NCI-H187 treated with DMSO at 0.1 percent for 48 hours (cell line): ENCODE measurements around the gene KRT81.
"Not testable (repeated sequence)": the region's sequence is repeated elsewhere in the genome, so short reads cannot be mapped to it uniquely, and the experiment has no call there.

ENCODE experiments used
- DNase-seq: peaks from one replicate; lab custom pipeline; 2025; lab: John Stamatoyannopoulos, UW

The KRT81 gene

DNA sequence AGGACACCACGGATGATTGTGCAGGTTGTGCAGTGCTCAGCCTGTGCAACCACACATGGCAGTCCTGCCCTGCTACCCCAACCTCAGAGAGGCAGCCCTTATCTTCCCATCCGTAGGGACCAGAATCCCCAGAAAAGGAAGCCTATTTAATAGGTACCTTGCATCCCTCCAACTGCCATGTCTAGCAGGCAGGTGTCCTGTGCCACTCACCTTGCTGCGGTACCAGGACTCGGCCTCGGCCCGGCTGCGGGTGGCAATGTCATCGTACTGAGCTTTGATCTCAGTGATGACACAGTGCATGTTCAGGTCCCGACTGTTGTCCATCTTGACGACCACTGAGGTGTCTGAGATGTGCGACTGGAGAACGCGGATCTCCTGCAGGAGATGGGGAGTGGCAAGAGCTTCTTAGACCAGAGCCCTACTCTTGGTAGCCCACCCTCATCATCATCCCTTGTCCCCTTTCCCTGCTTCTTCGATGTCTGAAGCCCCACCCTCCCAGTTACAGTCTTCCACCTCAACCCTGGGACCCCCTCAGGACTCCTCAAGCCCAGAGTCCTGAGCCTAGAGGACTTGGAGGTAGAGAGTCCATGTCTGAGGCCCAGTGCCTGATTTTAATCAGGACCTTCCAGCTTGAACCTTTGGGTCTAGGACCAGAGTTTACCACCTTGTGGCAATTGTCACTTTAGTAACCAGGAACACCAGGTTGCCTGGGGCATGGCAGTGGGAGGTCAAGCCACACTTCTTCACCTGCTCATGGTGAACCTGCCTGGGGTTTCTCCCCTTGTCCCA lies 37.7 kb downstream of the KRT81 start:
- no peak for DNase-seq

DNA sequence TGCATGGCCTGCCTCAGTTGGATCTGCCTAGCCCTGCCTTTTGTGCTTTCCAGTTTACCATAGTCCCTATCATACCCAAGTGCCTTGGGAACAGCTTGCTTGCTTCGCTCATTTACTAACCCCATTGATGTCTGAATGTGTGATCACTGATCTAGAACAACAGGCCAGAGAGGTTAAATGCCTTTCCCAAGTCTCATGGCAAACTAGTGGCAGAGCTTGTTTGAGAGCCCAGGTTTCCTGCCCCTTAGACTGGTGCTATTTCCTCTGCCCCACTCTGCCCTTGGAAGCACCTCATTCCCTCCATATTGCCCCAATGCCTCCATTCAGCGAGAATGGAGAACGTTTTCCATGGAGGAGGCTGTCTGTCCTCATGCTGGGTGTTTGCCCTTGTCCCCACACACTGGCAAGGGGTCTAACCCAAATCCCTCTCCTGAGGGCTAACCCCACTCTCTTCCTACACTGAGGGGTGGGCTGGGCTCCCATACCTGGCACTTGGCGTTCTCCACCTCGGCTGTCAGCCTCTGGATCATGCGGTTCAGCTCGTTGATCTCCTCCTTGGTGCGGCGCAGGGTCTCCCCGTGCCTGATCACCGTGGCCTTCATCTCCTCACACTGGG lies 38.5 kb downstream of the KRT81 start:
- DNase-seq, result no peak

DNA sequence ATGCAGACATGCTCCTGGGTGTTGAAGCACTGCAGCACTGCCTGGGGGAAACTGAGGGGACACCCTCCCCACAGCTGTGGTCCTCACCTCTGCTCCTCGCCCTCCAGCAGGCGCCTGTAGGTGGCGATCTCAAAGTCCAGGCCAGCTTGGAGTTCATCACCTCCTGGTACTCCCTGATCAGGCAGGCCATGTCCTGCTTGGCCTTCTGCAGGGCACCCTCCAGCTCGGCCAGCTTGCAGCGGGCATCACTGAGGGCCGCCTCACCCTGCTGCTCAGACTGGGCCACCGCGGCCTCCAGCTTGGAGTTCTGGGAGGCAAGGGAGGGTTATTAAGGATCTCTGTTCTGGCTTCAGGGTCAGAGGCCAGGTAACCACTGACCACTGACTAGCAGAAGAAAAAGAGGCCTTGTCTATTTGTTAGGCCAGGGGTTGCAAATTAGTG lies 39.1 kb downstream of the KRT81 start:
- DNase-seq, result not testable (repeated sequence)

DNA sequence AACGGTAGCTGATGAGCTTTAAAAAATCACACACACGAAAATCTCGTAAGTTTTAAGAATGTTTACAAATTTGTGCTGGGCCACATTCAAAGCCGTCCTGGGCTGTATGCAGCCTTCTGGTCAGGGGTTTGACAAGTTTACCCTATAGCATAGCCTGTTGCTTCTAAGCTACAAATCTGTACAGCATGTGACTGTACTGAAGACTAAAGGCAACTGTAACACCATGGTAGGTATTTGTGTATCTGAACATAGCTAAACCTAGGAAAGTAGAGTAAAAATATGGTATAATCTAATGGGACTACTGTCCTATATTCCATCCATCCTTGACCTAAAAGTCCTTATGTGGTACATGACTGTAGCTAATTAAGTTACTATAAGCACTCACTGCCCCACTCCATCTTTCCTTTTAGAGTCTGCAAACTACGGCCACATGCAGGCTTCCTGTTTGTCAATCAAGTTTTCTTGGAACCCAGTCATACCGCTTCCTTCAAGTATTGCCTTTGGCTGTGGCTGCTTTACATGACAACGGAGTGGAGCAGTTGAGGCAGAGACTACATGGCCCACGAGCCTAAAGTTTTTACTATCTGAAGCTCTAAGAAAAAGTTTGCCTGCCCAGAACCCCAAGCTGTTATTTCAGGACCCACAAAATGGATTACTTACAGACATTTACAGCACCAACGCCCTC lies 39.8 kb downstream of the KRT81 start:
- no peak for DNase-seq

DNA sequence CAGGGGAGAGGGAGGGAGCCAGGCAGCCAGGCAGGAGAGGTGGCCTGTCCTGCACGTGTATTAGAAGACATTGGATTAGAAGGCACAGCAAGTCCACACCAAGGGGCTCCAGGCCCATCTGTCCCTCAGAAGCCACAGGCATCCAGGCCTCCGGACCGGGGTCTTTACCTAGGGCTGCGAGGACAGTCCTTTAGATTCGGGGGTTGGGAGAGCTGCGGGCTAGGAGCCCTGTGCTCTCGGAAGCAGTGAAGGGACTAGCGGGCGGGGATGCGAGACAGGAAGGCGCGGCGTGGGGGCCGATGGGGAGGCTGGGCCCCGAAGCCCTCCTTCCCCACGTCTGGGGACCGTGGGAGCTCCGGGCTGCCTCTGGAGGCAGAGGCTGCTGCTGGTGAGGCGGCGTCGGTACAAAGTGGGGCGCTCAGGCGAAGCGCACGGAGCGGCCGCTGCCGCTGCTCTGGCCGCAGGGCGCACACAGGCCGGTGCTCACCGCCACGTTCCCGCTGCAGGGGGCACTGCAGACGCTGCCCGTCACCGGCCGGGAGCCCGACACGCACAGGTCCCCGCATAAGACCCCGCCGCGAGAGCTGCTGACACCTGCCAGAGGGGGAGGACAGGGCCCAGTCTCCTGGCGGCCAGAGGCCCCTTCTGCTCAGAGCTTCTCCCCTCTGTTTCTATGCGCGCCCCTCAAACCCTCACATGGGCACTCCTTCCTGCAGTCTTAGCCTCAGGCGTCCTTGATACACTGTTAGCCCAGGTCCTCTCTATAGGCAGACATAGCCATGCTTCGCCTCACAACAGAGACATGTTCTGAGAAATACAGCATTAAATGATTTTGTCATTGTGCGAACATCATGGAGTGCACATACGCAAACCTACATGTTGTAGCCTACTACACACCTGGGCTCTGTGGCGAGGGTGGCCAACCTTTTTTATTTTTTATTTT lies 41.0 kb downstream of the KRT81 start:
- no peak for DNase-seq

GRCh38 chr12:52249511-52250047 lies 41.8 kb downstream of the KRT81 start:
- DNase-seq, result no peak

DNA sequence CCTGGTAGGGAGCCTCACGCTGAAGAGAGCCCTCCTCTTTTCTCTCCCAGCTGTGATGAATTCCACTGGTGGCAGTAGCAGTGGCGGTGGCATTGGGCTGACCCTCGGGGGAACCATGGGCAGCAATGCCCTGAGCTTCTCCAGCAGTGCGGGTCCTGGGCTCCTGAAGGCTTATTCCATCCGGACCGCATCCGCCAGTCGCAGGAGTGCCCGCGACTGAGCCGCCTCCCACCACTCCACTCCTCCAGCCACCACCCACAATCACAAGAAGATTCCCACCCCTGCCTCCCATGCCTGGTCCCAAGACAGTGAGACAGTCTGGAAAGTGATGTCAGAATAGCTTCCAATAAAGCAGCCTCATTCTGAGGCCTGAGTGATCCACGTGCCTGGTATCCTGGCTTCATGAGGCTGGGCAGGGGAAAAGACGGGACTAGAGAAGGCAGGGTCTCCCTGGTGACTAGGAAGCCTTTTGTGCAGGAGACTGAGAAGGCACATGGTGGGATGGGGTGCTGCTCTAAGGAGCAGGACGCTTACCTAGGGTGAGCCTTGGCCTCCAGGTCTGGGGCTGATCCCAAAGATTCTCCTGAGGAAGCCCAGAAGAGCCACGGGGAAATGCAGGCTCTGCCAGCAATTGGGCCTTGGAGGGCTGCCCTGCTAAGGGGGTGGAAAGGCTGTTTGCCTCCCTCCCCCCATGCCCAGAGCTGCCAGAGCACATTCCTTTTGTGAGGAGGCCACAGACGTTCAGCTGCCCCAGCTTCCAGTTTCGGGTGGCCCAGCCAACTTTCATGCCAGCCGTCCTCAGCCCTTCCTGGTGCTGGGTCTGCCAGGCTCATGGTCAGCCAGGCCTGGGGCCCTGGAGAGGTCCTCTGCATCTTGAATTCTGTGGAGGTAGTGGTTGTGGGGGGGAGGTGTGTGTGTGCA lies 42.5 kb downstream of the KRT81 start:
- DNase-seq, result no peak

DNA sequence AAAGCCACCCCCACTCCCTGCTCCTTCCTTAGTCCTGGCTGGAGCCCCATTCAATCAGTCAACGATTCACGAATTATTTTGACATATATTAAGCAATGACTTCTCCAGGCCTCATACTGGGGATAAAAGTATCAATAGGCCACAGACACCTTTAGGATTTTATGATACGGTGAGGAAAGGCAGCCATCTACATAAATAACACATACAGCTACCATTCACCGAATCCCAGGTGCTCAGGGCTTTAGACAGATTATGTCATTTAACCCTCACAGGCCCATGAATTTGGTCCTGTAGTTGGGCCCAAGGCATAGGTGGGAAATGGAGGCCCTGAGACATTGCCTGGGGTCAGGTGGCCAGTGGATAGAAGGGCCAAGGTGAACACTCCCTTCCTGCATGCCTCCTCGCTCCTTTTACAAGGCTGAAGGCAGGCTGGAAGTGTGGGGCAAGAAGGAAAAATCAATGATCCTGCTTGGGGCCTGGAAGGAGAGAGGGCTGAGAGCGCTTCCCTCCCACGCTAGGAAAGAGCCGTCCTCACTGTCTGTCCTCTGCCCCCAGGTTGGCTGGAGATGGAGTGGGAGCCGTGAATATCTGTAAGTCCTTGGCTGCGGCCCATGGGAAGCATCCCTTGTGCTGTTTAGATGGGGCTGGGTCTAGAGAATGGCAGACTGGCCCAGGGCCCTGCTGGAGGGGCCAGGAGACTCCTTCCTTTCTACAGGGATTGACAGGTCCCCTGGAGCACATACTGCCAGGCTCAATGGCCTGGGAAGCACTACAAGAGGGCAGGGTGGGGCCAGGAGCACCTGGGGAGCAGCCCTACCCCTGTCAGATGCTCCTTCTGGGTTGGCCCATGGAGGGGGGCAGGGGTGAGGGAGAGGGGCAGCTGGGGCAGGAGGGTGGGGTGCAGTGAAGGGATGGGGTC lies 43.5 kb downstream of the KRT81 start:
- DNase-seq, result no peak

- DNase-seq, result no peak
Measured at GRCh38 chr12:52246720-52247621, 44.4 kb downstream of the KRT81 start.

GRCh38 chr12:52245962-52246569 lies 45.3 kb downstream of the KRT81 start:
- no peak for DNase-seq

- no peak for DNase-seq
Measured at GRCh38 chr12:52245259-52245961, 45.9 kb downstream of the KRT81 start.

- no peak for DNase-seq
Measured at GRCh38 chr12:52244615-52244994, 46.7 kb downstream of the KRT81 start.

- no peak for DNase-seq
Measured at GRCh38 chr12:52243856-52244614, 47.3 kb downstream of the KRT81 start.

- DNase-seq, result no peak
Measured at GRCh38 chr12:52243259-52243855, 48.0 kb downstream of the KRT81 start.

DNA sequence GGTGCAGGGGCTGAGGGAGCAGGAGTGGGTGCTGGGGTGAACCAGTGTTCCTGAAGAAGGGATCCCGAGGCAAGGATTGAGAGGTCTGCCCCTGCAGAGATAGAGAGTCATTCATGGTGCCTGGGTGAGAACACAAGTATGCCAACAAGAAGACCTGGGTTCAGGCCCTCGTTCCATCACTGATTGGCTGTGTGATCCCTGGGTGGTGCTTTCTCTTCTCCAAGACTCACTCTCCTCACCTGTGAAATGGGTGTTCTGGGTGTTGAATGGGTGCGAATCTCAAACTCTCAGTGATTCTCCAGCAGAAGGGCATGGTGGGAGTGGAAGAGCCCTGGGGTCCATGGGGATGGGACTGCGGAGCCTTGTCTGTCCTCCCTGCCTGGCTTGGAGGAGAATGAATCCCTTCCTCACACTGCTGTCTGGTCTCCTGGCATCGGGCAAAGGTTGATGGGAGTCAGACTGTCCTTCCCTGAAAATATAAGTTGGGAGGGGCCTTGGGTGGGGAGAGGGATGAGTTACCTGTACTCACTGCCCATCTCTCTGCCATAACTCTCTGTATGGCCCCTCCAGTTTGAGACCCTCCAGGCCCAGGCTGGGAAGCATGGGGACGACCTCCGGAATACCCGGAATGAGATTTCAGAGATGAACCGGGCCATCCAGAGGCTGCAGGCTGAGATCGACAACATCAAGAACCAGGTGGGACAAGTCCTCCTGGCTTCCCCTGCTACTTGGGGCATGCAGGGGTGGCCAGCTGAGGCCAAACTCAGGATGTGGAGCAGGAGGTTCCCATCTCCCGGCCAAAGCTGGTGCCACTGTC lies 48.7 kb downstream of the KRT81 start:
- DNase-seq, result no peak
